Lower leg skin (tissue), 4 donors: ENCODE data around the gene CSKMT. TPM values are rescaled to one million over a fixed set of nuclear protein-coding genes. Genes with fewer than 3 reads are reported as not detected.
"Not testable (repeated sequence)": the region's sequence is repeated elsewhere in the genome, so short reads cannot be mapped to it uniquely, and the experiment has no call there.

Experiments
- DNase-seq, 2 donors: peaks; one replicate each; pipeline ENCODE4 v3.0.0-alpha.2; 2019; ENCODE audit warnings: low spot score in 2 of 2
- H3K4me3 ChIP-seq: fragments of 200-600 bp; sonication (generic); 2 replicates; pipeline ENCODE4 v1.5.1; 2017; ENCODE audit warnings: mild to moderate bottlenecking, low read depth; ENCODE audit not compliant: poor library complexity, severe bottlenecking
- CTCF ChIP-seq, 3 donors: fragments of 450-650 bp; IDR thresholded peaks; one replicate each; pipeline ENCODE4 v1.5.1; 2016; ENCODE audit warnings: antibody characterized with exemption in 3 of 3, mild to moderate bottlenecking in 3 of 3, moderate library complexity in 2 of 3
- POLR2A ChIP-seq, 2 donors: fragments of 450-650 bp; IDR thresholded peaks; one replicate each; pipeline ENCODE4 v1.6.1; 2016 to 2017; ENCODE audit warnings: antibody characterized with exemption in 2 of 2, mild to moderate bottlenecking in 1 of 2, moderate library complexity in 1 of 2
- WGBS, 2 donors: methylation state at CpG; one replicate each; pipeline ENCODE4 v1.1.5; 2018; 5-methylcytosine and 5-hydroxymethylcytosine counted together
- intact Hi-C: fragments of 100-400 bp; cut with DNase I; formaldehyde crosslinking; loops from one replicate; pipeline ENCODE4 v1.15.0; 2023; ENCODE audit warnings: low total_unique reads
- total RNA-seq, 4 donors: library from RNA; depleted of rRNA; stranded (reverse); fragments of >200 nt; gene quantifications; one replicate each; pipeline ENCODE4 v1.1.0, GENCODE V29; 2016

CSKMT gene, protein sequence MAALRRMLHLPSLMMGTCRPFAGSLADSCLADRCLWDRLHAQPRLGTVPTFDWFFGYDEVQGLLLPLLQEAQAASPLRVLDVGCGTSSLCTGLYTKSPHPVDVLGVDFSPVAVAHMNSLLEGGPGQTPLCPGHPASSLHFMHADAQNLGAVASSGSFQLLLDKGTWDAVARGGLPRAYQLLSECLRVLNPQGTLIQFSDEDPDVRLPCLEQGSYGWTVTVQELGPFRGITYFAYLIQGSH
- total RNA-seq, result 10 to 100 TPM in 1 of 4 donors, 1 to 10 TPM in 3; 2.9 to 14.8 (median 7.7) TPM

GRCh38 chr11:62665075-62665598 lies at the start of gene CSKMT, which contains the start of gene C11orf98:
Gene CSKMT (plus strand): TSS chr11:62665312. CDS start chr11:62665880, 568 bp downstream.
Gene C11orf98 (minus strand): TSS chr11:62665210. CDS start chr11:62665169, 41 bp downstream.
- TF ChIP-seq POLR2A (IDR thresholded peaks at IDR 0.05), result peak in 1 of 2 donors; percentile 95
- no peak for TF ChIP-seq CTCF (IDR thresholded peaks at IDR 0.05)
- intact Hi-C loops, result no loop called here
- H3K4me3 ChIP-seq, result peak within 1 kb of the TSS; percentile 60
- 0% methylated on average over 24 to 46 of the region's 47 CpGs for WGBS, 2 donors
- DNase-seq, result peak; percentile 93 to 99

- DNase-seq, result no peak
- WGBS, 2 donors, result 88 to 93% methylated on average over 6 to 7 of the region's 7 CpGs
- TF ChIP-seq CTCF (IDR thresholded peaks at IDR 0.05), result no peak
- no peak for TF ChIP-seq POLR2A (IDR thresholded peaks at IDR 0.05)
- no peak overlapping the region for H3K4me3 ChIP-seq
- intact Hi-C loops, result no loop called here
Observed at GRCh38 chr11:62615521-62615920, 49.6 kb upstream of the CSKMT start.

- H3K4me3 ChIP-seq, intact Hi-C loops, DNase-seq: not testable (repeated sequence)
- 94 to 99% methylated on average over 13 to 14 of the region's 14 CpGs for WGBS, 2 donors
Observed at GRCh38 chr11:62616957-62617356, 48.2 kb upstream of the CSKMT start.

DNA sequence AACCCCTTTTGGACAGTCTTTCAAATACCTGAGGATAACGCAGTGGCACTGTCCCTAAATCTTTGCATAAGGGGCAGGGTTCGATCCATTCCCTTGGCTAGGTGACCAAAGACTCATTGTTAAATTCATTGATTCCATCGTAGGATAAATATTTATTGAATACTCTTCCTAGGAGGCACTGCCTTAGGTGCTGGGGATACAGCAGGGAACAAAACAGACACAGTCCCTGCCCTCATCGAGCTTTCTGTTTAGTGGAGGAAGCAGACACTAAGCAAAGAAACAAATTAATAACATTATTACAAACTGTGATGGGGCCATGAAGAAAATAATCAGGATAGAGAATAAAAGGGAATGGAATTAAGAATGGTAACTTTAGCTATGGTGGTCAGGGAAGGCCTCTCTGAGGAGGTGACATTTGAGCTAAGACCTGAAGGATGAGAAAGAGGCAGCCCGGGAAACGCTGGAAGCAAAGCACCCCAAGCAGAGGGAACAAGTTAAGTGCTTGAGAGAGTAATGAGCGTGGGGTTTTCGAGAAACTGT lies 44.0 kb upstream of the CSKMT start:
- intact Hi-C loops, result no loop called here
- no peak for DNase-seq
- H3K4me3 ChIP-seq, result peak overlapping the region; percentile 42
- 20 to 21% methylated on average over 8 of the region's 8 CpGs for WGBS, 2 donors
- no peak for TF ChIP-seq CTCF (IDR thresholded peaks at IDR 0.05)
- no peak for TF ChIP-seq POLR2A (IDR thresholded peaks at IDR 0.05)

- peak within 1 kb of the TSS; percentile 42 for H3K4me3 ChIP-seq
- WGBS, 2 donors, result 1 to 3% methylated on average over 17 to 76 of the region's 77 CpGs
- intact Hi-C loops, result no loop called here
- TF ChIP-seq POLR2A (IDR thresholded peaks at IDR 0.05), result no peak
- no peak for TF ChIP-seq CTCF (IDR thresholded peaks at IDR 0.05)
- peak; percentile 97 to 100 for DNase-seq
Observed at GRCh38 chr11:62621567-62622470, 43.3 kb upstream of the CSKMT start, which contains the start of gene B3GAT3. Gene B3GAT3 (minus strand): TSS chr11:62621986. CDS start chr11:62621947, 39 bp downstream.
